GM13976 (cell line): ENCODE measurements around the gene AKAP8.
"Not testable (repeated sequence)": the region's sequence is repeated elsewhere in the genome, so short reads cannot be mapped to it uniquely, and the experiment has no call there.

Source experiments
- DNase-seq: peaks from one replicate; pipeline ENCODE4 v3.0.0; 2012; ENCODE audit warnings: low spot score
- in situ Hi-C: fragments of 300-500 bp; cut with MboI; formaldehyde crosslinking; loops from one replicate; pipeline ENCODE4 v1.12.0; 2022; ENCODE audit warnings: low sequenced_read_pairs, mixed read lengths, inconsistent platforms; ENCODE audit not compliant: unreplicated experiment
- TF ChIP-seq, protein P1 (sequence below): IDR thresholded peaks from 2 replicates; pipeline ENCODE4 v1.5.1; 2012; ENCODE audit warnings: borderline replicate concordance, mild to moderate bottlenecking; ENCODE audit not compliant: insufficient read depth; ENCODE audit errors: extremely low read depth, missing control alignments, control extremely low read depth

Gene AKAP8

DNA sequence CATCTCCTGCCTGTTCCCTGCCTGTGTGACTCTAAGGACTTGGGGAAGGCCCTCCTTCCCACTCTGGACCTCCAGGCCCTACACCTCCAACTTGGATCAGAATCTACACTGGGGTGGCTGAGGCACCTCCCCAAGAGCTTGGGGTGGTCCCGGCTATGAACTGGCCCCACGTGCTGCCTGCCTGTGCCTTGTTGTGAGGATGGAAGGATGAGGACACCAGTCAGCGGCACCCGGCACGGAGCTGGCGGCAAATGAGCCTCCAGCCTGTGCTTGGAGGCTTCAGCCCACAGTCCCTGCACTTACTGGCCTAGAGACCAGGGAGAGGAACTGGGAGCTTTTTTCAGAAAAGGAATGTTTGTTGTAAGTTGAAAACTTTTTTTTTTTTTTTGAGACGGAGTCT is 8.5 kb downstream of the AKAP8 start:
- TF ChIP-seq, protein P1, sequence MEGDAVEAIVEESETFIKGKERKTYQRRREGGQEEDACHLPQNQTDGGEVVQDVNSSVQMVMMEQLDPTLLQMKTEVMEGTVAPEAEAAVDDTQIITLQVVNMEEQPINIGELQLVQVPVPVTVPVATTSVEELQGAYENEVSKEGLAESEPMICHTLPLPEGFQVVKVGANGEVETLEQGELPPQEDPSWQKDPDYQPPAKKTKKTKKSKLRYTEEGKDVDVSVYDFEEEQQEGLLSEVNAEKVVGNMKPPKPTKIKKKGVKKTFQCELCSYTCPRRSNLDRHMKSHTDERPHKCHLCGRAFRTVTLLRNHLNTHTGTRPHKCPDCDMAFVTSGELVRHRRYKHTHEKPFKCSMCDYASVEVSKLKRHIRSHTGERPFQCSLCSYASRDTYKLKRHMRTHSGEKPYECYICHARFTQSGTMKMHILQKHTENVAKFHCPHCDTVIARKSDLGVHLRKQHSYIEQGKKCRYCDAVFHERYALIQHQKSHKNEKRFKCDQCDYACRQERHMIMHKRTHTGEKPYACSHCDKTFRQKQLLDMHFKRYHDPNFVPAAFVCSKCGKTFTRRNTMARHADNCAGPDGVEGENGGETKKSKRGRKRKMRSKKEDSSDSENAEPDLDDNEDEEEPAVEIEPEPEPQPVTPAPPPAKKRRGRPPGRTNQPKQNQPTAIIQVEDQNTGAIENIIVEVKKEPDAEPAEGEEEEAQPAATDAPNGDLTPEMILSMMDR = no peak
- no peak for DNase-seq

DNA sequence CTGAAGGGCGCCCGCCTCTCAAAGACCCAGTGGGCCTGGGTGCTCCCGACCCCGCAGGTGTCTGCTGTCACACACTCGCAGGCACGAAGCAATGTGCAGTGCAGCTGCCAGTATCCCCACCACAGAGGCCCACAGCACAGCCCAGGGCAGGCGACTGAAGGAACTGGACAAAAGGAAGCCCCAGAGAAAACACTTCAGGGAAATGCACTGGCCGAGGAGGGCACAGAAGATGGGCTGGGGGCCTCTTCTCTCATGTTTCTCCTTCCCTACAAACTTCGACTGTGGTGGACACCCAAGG is 10.0 kb downstream of the AKAP8 start:
- in situ Hi-C loops = no loop called here
- DNase-seq = no peak
- TF ChIP-seq, protein P1 = no peak

More for the DNA sequence above, 8.5 kb downstream of the AKAP8 start:
- in situ Hi-C loops = no loop called here

DNA sequence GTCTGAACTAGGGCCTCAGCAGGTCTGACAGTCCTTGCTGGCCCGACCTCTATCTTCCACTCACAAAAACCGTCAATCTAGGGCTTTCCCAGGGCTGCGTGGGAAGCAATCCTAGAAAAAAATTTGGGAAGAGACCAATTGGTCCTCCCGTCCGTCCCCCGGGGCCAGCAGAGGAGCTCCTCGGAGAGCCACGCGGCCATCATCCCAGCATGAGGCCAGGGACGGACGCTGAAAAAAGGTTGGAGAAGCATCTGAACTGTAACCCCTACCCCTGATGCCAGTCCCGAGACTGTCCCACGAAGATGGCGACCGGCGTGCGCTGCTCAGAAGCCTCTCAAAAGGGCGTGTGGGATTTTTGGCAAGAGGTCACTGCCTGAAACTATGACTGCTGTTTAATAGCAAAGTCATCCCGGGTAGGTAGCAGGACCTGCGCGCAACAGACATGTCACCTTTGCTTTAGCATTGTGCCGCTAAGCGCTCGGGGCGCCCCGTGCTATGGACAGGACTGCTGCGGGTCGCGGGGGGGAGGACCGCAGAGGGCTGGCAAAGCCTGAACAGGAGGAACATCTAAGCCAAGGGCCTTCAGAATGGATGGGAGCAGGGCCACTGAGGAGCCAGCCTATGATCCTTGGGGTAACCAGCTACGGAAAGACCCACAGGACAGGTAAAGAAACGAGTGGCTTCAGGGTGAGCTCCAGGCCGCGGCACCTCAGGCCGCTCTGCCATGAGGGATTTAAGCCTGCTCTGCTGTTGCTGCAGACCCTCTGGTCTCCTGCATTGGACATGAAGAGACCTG is 10.6 kb downstream of the AKAP8 start:
- TF ChIP-seq, protein P1 = no peak
- DNase-seq = no peak
- in situ Hi-C loops = no loop called here

DNA sequence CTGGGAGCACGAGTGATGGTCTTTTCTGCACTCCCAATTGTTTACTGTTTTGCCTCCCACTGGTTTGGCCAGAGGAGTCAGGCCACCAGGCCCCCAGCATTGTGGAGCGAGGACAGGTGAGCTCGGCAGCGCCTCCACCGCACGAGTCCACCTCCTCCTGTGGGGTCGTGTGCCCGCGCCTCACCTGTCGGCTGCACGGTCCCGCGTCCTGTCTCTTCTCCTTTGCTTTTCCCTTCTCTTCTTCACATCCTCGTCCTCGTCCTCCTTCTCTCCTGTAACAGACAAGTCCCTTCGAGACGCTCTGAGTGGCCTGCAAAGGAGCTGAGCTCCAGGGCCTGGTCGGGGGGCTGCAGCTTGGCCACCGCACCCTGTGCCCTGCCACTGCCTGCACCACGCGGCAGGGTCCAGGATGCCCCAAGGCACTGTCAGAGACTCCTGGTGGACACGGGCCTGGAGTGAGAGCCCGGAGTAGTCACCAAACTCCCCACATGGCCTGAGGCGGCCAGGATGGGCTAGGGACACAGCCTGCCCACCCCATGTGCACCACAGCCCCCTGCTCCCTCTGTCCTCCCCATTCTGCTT is 11.4 kb downstream of the AKAP8 start:
- TF ChIP-seq, protein P1 = no peak
- in situ Hi-C loops = no loop called here
- DNase-seq = no peak

DNA sequence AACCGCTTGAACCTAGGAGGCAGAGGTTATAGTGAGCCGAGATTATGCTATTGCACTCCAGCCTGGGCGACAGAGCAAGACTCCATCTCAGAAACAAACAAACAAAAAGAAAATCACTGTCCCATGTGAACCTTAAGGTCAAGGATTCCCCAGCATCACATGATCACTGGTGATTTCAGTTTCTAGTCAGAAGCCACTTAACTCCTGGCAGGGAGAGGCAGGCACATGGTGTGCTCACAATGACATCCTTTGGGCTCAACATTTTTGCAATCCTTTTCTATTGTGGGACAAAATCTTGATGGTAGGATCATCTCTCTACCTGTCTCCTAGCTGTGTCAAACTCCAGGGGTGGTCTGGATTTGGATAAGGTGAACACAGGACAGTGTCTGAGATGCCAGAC is 12.1 kb downstream of the AKAP8 start:
- no peak for DNase-seq
- TF ChIP-seq, protein P1 = no peak
- in situ Hi-C loops = no loop called here

DNA sequence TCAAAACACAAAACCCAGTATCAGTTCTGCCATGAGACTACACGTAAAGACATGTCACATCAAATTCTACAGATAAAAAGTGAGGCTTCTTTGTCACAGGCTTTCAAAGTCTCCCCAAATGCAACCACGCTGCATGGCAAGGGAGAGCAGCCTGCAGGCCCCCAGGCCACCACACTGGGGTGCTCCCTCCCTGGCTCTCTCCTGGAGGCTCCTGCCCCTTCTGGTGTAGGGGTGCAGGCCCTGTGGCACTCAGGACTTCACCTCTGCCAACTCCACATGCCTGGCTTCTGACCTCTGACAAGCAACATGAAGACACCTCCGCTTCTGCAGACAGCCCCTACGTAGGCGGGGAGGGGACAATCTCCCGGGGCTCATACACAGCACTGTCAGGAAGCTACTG is 14.3 kb downstream of the AKAP8 start:
- DNase-seq = no peak
- TF ChIP-seq, protein P1 = no peak
- in situ Hi-C loops = no loop called here

DNA sequence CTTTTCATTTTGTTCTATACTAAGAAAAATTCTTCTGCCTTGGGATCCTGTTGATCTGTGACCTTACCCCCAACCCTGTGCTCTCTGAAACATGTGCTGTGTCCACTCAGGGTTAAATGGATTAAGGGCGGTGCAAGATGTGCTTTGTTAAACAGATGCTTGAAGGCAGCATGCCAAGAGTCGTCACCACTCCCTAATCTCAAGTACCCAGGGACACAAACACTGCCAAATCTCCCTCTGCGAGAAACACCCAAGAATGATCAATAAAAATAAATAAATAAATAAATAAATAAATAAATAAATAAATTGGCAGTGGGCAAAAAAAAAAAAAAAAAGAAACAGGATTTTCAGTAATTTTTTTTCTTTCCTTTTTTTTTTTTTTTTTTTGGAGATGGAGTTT is 15.8 kb downstream of the AKAP8 start:
- in situ Hi-C loops, DNase-seq: not testable (repeated sequence)

DNA sequence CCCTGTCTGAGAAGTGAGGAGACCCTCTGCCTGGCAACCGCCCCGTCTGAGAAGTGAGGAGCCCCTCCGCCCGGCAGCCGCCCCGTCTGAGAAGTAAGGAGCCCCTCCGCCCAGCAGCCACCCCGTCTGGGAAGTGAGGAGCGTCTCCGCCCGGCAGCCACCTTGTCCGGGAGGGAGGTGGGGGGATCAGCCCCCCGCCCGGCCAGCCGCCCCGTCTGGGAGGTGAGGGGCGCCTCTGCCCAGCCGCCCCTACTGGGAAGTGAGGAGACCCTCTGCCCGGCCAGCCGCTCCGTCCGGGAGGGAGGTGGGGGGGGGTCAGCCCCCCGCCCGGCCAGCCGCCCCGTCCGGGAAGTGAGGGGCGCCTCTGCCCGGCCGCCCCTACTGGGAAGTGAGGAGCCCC is 16.5 kb downstream of the AKAP8 start:
- DNase-seq, in situ Hi-C loops: not testable (repeated sequence)

DNA sequence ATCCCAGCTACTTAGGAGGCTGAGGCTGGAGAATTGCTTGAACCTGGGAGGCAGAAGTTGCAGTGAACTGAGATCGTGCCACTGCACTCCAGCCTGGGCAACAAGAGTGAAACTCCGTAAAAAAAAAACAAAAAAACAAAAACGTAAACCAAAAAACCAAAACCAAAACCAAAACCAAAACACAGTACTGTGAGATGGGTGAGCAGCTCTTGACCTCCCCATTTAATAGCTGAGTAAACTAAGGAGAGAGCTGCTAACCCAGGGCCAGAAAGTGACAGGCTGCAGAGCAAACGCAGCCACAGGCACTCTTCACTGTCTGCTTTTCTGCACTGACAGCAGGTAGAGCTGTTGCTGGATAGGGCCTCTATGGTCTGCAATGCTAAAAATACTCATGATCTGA is 19.6 kb downstream of the AKAP8 start:
- DNase-seq = peak; percentile 55
- in situ Hi-C loops = not testable (repeated sequence)
